Kidney epithelial cell (primary cell): ENCODE data around the gene KIF6. TPM values are rescaled to one million over a fixed set of nuclear protein-coding genes. Genes with fewer than 3 reads are reported as not detected.

Experiments
- DNase-seq: peaks from one replicate; pipeline ENCODE4 v3.0.0-alpha.2; 2010; ENCODE audit warnings: low read depth
- H3K27me3 ChIP-seq: 2 replicates; pipeline ENCODE4 v1.6.0; 2011; ENCODE audit warnings: low read length; ENCODE audit not compliant: control insufficient read depth, insufficient read depth
- H3K36me3 ChIP-seq: 2 replicates; pipeline ENCODE4 v1.5.1; 2011; ENCODE audit warnings: low read length; ENCODE audit not compliant: control insufficient read depth, insufficient read depth
- H3K4me3 ChIP-seq: 2 replicates; pipeline ENCODE4 v1.5.1; 2011; ENCODE audit warnings: low read depth, mild to moderate bottlenecking, control low read depth, low read length
- total RNA-seq: library from RNA; depleted of rRNA; stranded (reverse); fragments of >200 nt; gene quantifications from 2 replicates; pipeline ENCODE4 v1.2.3, GENCODE V29; 2015
- TF ChIP-seq, protein P1 (sequence below): IDR thresholded peaks from 2 replicates; pipeline ENCODE4 v1.5.1; 2011; ENCODE audit warnings: mild to moderate bottlenecking, moderate library complexity, low read length, control low read depth, inconsistent platforms; ENCODE audit not compliant: insufficient read depth, poor library complexity, severe bottlenecking

Gene KIF6
- total RNA-seq, 1 donor from 2014 or later: 0.33 TPM

DNA sequence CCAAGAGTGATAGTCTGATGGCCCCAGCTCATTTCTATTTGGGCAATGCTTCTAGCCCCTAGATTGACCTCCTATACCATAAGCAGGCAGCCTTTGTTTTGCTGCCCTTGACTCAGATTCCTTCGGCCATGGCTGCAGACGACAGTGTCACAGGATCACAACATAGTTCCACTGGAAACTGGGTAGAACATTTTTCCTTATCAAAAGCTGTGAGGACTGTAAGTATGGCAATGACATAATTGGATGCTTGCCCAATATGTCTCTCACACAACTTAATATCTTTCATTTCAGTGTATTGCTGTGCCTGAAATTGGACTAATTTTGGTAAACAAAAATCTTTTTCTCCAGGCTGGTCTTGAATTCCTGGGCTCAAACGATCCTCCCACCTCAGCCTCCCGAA is 22.9 kb downstream of the KIF6 start:
- Histone ChIP-seq H3K36me3 (no peaks in the 10 kb centered on the region), H3K27me3 (no peaks in the 10 kb centered on the region), H3K4me3 (no peak overlapping the region)
- DNase-seq: no peak
- TF ChIP-seq, protein P1, sequence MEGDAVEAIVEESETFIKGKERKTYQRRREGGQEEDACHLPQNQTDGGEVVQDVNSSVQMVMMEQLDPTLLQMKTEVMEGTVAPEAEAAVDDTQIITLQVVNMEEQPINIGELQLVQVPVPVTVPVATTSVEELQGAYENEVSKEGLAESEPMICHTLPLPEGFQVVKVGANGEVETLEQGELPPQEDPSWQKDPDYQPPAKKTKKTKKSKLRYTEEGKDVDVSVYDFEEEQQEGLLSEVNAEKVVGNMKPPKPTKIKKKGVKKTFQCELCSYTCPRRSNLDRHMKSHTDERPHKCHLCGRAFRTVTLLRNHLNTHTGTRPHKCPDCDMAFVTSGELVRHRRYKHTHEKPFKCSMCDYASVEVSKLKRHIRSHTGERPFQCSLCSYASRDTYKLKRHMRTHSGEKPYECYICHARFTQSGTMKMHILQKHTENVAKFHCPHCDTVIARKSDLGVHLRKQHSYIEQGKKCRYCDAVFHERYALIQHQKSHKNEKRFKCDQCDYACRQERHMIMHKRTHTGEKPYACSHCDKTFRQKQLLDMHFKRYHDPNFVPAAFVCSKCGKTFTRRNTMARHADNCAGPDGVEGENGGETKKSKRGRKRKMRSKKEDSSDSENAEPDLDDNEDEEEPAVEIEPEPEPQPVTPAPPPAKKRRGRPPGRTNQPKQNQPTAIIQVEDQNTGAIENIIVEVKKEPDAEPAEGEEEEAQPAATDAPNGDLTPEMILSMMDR: no peak

DNA sequence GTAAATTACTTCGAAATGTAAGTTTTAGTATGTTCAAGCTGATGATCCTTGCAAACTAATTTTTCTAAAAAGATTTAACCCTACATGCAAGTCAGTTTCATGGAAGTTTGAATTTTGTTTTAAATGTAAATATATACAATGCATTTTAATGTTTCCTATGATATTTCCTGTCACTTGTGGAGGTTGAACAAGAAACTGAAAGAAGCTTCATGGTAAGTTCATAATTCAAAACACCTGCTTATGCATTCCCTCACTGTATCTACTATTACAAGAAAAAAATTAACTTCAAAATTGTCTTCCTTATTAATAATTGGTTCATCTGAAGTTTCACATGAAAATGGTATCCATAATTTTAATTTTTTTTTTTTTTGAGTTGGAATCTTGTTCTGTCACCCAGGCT is 24.8 kb downstream of the KIF6 start:
- H3K4me3 ChIP-seq: no peak overlapping the region
- H3K36me3 ChIP-seq: no peaks in the 10 kb centered on the region
- TF ChIP-seq, protein P1: no peak
- H3K27me3 ChIP-seq: no peaks in the 10 kb centered on the region
- DNase-seq: no peak

DNA sequence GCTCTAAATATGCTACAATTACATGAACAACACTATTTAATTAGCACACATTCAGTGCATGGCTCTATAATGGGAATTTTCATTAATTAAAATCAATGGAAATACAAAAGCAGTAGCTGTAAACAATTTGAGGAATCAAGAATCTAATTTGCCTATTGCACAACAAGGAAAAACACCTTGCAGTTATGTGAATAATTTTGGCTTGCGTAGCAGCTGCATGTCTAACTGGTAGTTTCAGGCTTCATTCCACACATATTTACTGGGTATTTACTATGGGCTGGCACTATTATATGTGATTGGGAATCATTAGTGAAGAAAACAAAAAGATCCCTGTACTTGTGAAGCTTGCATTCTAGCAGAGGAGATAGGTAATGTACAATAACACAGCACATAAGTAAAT is 26.4 kb downstream of the KIF6 start:
- TF ChIP-seq, protein P1: no peak
- no peak for DNase-seq
- H3K27me3 ChIP-seq: no peaks in the 10 kb centered on the region
- H3K4me3 ChIP-seq: no peak overlapping the region
- no peaks in the 10 kb centered on the region for H3K36me3 ChIP-seq

DNA sequence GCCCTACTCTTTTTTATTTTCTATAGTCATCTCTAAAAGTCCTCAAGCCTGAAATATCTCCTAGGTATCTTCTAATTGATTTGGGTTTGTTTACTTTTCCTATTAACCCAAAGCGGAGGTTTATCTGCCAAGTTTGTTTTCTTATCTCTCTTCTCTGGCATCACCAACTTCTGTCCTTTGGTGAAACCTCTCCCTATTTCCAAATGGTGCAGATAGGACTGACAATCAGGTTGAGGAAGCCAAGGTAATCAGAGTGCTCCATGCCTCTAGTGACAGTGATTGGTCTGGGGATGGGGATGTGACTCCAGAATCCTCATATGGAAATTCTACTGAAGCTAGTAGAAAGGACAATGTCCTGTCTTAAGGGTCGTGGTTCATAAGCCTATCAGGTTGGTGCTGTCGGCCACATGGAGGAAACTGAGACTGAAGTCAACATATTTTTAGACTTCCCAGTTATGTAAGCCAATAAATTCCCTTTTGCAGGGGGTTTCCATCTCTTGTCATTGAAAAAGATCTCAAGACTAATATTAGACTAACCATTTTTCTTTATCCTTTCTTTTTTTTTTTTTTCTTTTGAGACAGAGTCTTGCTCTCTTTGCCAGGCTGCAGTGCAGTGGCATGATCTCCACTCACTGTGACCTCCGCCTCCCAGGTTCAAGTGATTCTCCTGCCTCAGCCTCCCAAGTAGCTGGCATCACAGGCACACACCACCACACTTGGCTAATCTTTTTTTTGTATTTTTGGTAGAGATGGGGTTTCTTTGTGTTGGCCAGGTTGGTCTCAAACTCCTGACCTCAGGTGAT is 28.0 kb downstream of the KIF6 start:
- DNase-seq: no peak
- H3K36me3 ChIP-seq: no peaks in the 10 kb centered on the region
- H3K4me3 ChIP-seq: no peak overlapping the region
- TF ChIP-seq, protein P1: no peak
- H3K27me3 ChIP-seq: no peaks in the 10 kb centered on the region

DNA sequence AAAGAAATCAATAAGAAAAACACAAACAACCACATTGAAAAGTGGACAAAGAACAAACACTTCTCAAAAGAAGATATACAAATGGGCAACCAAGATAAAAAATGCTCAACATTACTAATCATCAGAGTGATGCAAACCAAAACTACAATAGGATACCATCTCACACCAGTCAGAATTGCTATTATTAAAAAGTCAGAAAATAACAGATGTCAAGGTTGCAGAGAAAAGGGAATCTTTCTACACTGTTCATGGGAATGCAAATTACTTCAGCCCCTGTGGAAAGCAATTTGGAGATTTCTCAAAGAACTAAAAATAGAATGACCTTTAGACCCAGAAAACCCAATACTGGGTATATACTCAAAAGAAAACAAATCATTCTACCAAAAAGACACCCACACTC is 29.8 kb downstream of the KIF6 start:
- H3K27me3 ChIP-seq: no peaks in the 10 kb centered on the region
- H3K4me3 ChIP-seq: no peak overlapping the region
- DNase-seq: no peak
- TF ChIP-seq, protein P1: no peak
- H3K36me3 ChIP-seq: no peaks in the 10 kb centered on the region

DNA sequence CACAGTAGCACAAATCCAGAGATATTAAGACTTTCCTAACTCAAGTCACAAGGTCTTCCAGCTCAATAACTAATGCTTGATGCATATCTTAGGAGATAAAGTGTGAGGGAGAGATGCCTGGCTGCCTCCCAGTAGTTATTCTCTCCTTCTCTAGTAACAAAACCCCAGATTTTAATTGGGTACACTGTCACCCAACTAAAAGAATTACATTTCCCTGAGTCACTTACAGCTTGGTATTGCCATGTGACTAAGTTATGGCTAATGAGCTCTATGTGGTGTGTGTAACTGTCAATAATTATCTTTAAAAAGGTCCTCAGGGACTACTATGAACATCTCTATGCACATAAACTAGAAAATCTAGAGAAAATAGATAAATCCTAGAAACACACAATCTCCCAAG is 32.0 kb downstream of the KIF6 start:
- no peaks in the 10 kb centered on the region for H3K27me3 ChIP-seq

More for the DNA sequence above, 32.0 kb downstream of the KIF6 start:
- Histone ChIP-seq H3K4me3 (no peak overlapping the region), H3K36me3 (no peaks in the 10 kb centered on the region)
- TF ChIP-seq, protein P1: no peak
- DNase-seq: no peak
